HepG2 (cell line): ENCODE results near the gene VAV2. TPM values are rescaled to one million over a fixed set of nuclear protein-coding genes. Genes with fewer than 3 reads are reported as not detected.

Experiments
- EP300 ChIP-seq, 3 experiments: sonication (generic) in 1 of 3; formaldehyde crosslinking in 1 of 3; IDR thresholded peaks; 2 replicates each; pipeline versions ENCODE4 v1.5.1 to v1.6.1; 2011 to 2020; ENCODE audit warnings: low read depth in 2 of 3, low read length in 2 of 3, borderline replicate concordance in 1 of 3, improper control_type of control experiment in 1 of 3, mild to moderate bottlenecking in 1 of 3, missing genetic modification reagents in 1 of 3, moderate library complexity in 1 of 3
- GABPB1 ChIP-seq: IDR thresholded peaks from 2 replicates; pipeline ENCODE4 v1.6.1; 2016; ENCODE audit warnings: mild to moderate bottlenecking, missing genetic modification reagents, moderate library complexity, missing compliant biosample characterization
- KLF12 ChIP-seq: sonication (generic); formaldehyde crosslinking; IDR thresholded peaks from 2 replicates; pipeline ENCODE4 v1.4.0; 2020; ENCODE audit warnings: missing genetic modification reagents, borderline replicate concordance
- MEIS1 ChIP-seq: sonication (generic); formaldehyde crosslinking; IDR thresholded peaks from 2 replicates; pipeline ENCODE4 v1.9.0; 2021; ENCODE audit warnings: mild to moderate bottlenecking, missing genetic modification reagents, moderate library complexity, borderline replicate concordance
- SALL2 ChIP-seq: sonication (generic); formaldehyde crosslinking; IDR thresholded peaks from 2 replicates; pipeline ENCODE4 v1.8.1; 2023; ENCODE audit warnings: mild to moderate bottlenecking, missing genetic modification reagents, inconsistent platforms
- SIN3A ChIP-seq: IDR thresholded peaks from 2 replicates; pipeline ENCODE4 v1.6.1; 2011; ENCODE audit warnings: low read depth, mild to moderate bottlenecking, control low read depth, low read length, borderline replicate concordance
- TAF1 ChIP-seq: sonication (generic); formaldehyde crosslinking; IDR thresholded peaks from 2 replicates; pipeline ENCODE4 v1.4.0; 2020; ENCODE audit warnings: missing genetic modification reagents
- ZNF510 ChIP-seq: sonication (generic); formaldehyde crosslinking; IDR thresholded peaks from 2 replicates; pipeline ENCODE4 v1.4.0; 2020; ENCODE audit warnings: low read depth, mild to moderate bottlenecking, missing genetic modification reagents
- ZNF562 ChIP-seq: sonication (generic); formaldehyde crosslinking; IDR thresholded peaks from 2 replicates; pipeline ENCODE4 v1.8.0; 2022; ENCODE audit warnings: missing genetic modification reagents, borderline replicate concordance
- ZSCAN29 ChIP-seq: sonication (generic); formaldehyde crosslinking; conservative IDR thresholded peaks from 2 replicates; pipeline ENCODE4 v1.4.0; 2020; ENCODE audit warnings: mild to moderate bottlenecking, missing genetic modification reagents
- polyA plus RNA-seq, 8 experiments: library from polyadenylated mRNA; depleted of rRNA in 3 of 8; stranded (reverse) in 7 of 8; unstranded in 1 of 8; fragments of >200 nt; fragmentation: Illumina TruSeq in 4 of 8; extraction: Trizol in 4 of 8; gene quantifications; 2 replicates each; pipeline versions ENCODE4 v1.2.1 to v1.2.3, GENCODE V29; 2011 to 2016; ENCODE audit warnings: low read depth in 4 of 8, missing spikeins in 1 of 8, mixed read lengths in 1 of 8; ENCODE audit not compliant: insufficient read depth in 1 of 8
- total RNA-seq, 5 experiments: library from RNA; depleted of rRNA; stranded (reverse); fragments of >200 nt; fragmentation: Illumina TruSeq; extraction: Trizol; gene quantifications; 2 replicates each; pipeline ENCODE4 v1.2.3, GENCODE V29; 2016; ENCODE audit warnings: low read depth in 1 of 5
- TF ChIP-seq, protein P1 (sequence below): sonication (generic); formaldehyde crosslinking; IDR thresholded peaks from 2 replicates; pipeline ENCODE4 v1.4.0; 2020; ENCODE audit warnings: mild to moderate bottlenecking, low read depth, missing genetic modification reagents
- TF ChIP-seq, protein P2 (sequence below): sonication (generic); formaldehyde crosslinking; conservative IDR thresholded peaks from 2 replicates; pipeline ENCODE4 v1.4.0; 2020; ENCODE audit warnings: mild to moderate bottlenecking, missing genetic modification reagents, moderate library complexity
- TF ChIP-seq, protein P3 (sequence below), 2 experiments: fragments of 450-650 bp in 1 of 2; sonication (generic) in 1 of 2; formaldehyde crosslinking in 1 of 2; IDR thresholded peaks; 2 replicates each; pipeline versions ENCODE4 v1.6.1 to v1.8.0; 2016 to 2022; ENCODE audit warnings: antibody characterized with exemption in 1 of 2, mild to moderate bottlenecking in 1 of 2, missing genetic modification reagents in 1 of 2

The VAV2 gene
- total and polyA plus RNA-seq, 2 of the 13 experiments (the other 11 are each of a cell fraction or from before 2014, with no cell fraction given), result 22.5 to 22.9 TPM

DNA sequence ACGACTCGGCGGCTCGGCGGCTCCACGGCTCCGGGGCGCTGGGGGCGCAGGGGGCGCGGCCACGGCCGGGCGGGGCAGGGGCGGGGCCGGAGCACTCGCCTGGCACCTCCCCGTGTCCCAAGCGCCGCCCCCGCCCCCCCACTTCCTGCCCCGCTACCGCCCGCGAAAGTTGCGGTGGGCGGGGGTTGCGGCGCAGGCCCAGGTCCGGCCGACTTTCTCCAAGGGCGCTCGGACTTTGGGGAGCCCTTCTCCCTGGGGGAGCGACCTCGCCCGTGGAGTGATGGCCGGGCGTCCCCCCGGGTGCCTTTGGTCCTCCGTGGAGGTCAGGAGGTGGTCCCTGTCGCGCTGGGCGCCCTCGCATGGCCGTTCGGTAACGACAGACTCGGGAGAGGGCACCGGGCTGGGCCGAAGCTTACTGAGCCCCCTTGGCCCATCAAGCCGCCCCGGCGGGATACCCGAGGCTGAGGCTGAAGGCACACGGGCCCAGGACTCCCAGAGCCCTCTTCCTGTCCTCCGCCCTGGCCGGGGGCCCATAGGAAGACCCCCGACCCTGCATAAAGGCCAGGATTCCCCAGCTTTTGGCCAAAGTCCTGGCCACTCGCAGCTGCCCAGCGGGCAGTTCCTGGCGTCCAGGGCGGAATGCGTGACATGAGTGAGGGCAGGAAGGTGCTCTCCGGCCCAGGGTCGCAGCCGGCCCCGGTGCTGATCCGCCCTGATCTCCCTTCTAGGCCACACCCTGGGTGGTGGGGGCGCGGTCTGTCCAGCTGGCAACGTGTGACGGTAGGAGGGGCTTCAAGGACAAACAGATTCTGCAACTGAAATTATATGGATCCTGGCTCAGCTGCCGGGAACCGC, 883 bp upstream of the VAV2 start (continued):
- no peak for TF ChIP-seq EP300 (IDR thresholded peaks at IDR 0.05; ENCODE audit: low read depth in 2 of 2, low read length in 2 of 2)
- TF ChIP-seq EP300 (CRISPR knock-in tag; IDR thresholded peaks at IDR 0.05; ENCODE audit: borderline replicate concordance), result no peak
- TF ChIP-seq, protein P1, sequence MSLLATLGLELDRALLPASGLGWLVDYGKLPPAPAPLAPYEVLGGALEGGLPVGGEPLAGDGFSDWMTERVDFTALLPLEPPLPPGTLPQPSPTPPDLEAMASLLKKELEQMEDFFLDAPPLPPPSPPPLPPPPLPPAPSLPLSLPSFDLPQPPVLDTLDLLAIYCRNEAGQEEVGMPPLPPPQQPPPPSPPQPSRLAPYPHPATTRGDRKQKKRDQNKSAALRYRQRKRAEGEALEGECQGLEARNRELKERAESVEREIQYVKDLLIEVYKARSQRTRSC (CRISPR knock-in tag), result 0 out of 2 replicates have a peak, but pooled peaks have one; percentile 66
- TF ChIP-seq ZNF510, result 0 out of 2 replicates have a peak, but pooled peaks have one; percentile 76
- TF ChIP-seq, protein P2, sequence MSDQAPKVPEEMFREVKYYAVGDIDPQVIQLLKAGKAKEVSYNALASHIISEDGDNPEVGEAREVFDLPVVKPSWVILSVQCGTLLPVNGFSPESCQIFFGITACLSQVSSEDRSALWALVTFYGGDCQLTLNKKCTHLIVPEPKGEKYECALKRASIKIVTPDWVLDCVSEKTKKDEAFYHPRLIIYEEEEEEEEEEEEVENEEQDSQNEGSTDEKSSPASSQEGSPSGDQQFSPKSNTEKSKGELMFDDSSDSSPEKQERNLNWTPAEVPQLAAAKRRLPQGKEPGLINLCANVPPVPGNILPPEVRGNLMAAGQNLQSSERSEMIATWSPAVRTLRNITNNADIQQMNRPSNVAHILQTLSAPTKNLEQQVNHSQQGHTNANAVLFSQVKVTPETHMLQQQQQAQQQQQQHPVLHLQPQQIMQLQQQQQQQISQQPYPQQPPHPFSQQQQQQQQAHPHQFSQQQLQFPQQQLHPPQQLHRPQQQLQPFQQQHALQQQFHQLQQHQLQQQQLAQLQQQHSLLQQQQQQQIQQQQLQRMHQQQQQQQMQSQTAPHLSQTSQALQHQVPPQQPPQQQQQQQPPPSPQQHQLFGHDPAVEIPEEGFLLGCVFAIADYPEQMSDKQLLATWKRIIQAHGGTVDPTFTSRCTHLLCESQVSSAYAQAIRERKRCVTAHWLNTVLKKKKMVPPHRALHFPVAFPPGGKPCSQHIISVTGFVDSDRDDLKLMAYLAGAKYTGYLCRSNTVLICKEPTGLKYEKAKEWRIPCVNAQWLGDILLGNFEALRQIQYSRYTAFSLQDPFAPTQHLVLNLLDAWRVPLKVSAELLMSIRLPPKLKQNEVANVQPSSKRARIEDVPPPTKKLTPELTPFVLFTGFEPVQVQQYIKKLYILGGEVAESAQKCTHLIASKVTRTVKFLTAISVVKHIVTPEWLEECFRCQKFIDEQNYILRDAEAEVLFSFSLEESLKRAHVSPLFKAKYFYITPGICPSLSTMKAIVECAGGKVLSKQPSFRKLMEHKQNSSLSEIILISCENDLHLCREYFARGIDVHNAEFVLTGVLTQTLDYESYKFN (CRISPR knock-in tag), result peak; percentile 35; the same call in 1 of the 2 replicates
- peak; percentile 58; the same call in 1 of the 2 replicates for TF ChIP-seq ZSCAN29 (CRISPR knock-in tag)
- TF ChIP-seq MEIS1 (CRISPR knock-in tag), result 0 out of 2 replicates have a peak, but pooled peaks have one; percentile 47
- TF ChIP-seq GABPB1 (CRISPR knock-in tag), result peak; percentile 87
- TF ChIP-seq TAF1 (CRISPR knock-in tag), result peak; percentile 57
- TF ChIP-seq, protein P3, sequence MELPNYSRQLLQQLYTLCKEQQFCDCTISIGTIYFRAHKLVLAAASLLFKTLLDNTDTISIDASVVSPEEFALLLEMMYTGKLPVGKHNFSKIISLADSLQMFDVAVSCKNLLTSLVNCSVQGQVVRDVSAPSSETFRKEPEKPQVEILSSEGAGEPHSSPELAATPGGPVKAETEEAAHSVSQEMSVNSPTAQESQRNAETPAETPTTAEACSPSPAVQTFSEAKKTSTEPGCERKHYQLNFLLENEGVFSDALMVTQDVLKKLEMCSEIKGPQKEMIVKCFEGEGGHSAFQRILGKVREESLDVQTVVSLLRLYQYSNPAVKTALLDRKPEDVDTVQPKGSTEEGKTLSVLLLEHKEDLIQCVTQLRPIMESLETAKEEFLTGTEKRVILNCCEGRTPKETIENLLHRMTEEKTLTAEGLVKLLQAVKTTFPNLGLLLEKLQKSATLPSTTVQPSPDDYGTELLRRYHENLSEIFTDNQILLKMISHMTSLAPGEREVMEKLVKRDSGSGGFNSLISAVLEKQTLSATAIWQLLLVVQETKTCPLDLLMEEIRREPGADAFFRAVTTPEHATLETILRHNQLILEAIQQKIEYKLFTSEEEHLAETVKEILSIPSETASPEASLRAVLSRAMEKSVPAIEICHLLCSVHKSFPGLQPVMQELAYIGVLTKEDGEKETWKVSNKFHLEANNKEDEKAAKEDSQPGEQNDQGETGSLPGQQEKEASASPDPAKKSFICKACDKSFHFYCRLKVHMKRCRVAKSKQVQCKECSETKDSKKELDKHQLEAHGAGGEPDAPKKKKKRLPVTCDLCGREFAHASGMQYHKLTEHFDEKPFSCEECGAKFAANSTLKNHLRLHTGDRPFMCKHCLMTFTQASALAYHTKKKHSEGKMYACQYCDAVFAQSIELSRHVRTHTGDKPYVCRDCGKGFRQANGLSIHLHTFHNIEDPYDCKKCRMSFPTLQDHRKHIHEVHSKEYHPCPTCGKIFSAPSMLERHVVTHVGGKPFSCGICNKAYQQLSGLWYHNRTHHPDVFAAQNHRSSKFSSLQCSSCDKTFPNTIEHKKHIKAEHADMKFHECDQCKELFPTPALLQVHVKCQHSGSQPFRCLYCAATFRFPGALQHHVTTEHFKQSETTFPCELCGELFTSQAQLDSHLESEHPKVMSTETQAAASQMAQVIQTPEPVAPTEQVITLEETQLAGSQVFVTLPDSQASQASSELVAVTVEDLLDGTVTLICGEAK (IDR thresholded peaks at IDR 0.05), result no peak
- TF ChIP-seq, protein P3 (CRISPR knock-in tag; IDR thresholded peaks at IDR 0.05), result peak; percentile 32; the same call in 1 of the 2 replicates
- peak; percentile 2; the same call in 1 of the 2 replicates for TF ChIP-seq SALL2
- TF ChIP-seq KLF12 (CRISPR knock-in tag), result no peak
- TF ChIP-seq ZNF562, result no peak
- TF ChIP-seq SIN3A, result 0 out of 2 replicates have a peak, but pooled peaks have one; percentile 57
